Panc1 (cell line): ENCODE data around the gene SHROOM2.

Experiments used
- POLR2AphosphoS5 ChIP-seq: IDR thresholded peaks from 2 replicates; pipeline ENCODE4 v1.6.1; 2012; ENCODE audit warnings: mild to moderate bottlenecking, low read depth, low read length, moderate library complexity
- REST ChIP-seq, 2 experiments: IDR thresholded peaks; 2 replicates each; pipeline ENCODE4 v1.6.1; 2011 to 2012; ENCODE audit warnings: low read depth in 2 of 2, control low read depth in 1 of 2, low read length in 1 of 2, mild to moderate bottlenecking in 1 of 2, moderate library complexity in 1 of 2; ENCODE audit not compliant: insufficient read depth in 1 of 2
- SIN3A ChIP-seq: IDR thresholded peaks from 2 replicates; pipeline ENCODE4 v1.6.1; 2012; ENCODE audit warnings: low read depth, mild to moderate bottlenecking, low read length, moderate library complexity, borderline replicate concordance; ENCODE audit not compliant: insufficient read depth
- TCF7L2 ChIP-seq: IDR thresholded peaks from 2 replicates; pipeline ENCODE4 v1.6.1; 2011; ENCODE audit warnings: mild to moderate bottlenecking, low read depth, low read length, inconsistent platforms
- TF ChIP-seq, protein P1 (sequence below): fragments of 450-650 bp; IDR thresholded peaks from 2 replicates; pipeline ENCODE4 v1.5.1; 2017; ENCODE audit warnings: mild to moderate bottlenecking

GRCh38 chrX:9958183-9958582 lies 172.0 kb downstream of the SHROOM2 start:
- TF ChIP-seq, protein P1, sequence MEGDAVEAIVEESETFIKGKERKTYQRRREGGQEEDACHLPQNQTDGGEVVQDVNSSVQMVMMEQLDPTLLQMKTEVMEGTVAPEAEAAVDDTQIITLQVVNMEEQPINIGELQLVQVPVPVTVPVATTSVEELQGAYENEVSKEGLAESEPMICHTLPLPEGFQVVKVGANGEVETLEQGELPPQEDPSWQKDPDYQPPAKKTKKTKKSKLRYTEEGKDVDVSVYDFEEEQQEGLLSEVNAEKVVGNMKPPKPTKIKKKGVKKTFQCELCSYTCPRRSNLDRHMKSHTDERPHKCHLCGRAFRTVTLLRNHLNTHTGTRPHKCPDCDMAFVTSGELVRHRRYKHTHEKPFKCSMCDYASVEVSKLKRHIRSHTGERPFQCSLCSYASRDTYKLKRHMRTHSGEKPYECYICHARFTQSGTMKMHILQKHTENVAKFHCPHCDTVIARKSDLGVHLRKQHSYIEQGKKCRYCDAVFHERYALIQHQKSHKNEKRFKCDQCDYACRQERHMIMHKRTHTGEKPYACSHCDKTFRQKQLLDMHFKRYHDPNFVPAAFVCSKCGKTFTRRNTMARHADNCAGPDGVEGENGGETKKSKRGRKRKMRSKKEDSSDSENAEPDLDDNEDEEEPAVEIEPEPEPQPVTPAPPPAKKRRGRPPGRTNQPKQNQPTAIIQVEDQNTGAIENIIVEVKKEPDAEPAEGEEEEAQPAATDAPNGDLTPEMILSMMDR: no peak
- no peak for TF ChIP-seq REST (IDR thresholded peaks at IDR 0.05; ENCODE audit: insufficient read depth in 1 of 2, low read depth in 2 of 2, low read length in 1 of 2)
- no peak for TF ChIP-seq POLR2AphosphoS5
- TF ChIP-seq TCF7L2: no peak
- no peak for TF ChIP-seq SIN3A
